Measurements from ENCODE around the gene YTHDF1. TPM values are rescaled to one million over a fixed set of nuclear protein-coding genes. Genes with fewer than 3 reads are reported as not detected.

The YTHDF1 gene
- total RNA-seq, 1 experiment from 2014 or later: 85.4 TPM

DNA sequence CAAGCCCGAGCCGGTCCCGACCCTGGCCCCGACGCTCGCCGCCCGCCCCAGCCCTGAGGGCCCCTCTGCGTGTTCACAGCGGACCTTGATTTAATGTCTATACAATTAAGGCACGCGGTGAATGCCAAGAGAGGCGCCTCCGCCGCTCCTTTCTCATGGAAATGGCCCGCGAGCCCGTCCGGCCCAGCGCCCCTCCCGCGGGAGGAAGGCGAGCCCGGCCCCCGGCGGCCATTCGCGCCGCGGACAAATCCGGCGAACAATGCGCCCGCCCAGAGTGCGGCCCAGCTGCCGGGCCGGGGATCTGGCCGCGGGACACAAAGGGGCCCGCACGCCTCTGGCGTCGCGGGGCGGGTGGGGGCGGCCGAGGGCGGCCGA, 37.5 kb downstream of the YTHDF1 start:
- TF ChIP-seq, protein P1, sequence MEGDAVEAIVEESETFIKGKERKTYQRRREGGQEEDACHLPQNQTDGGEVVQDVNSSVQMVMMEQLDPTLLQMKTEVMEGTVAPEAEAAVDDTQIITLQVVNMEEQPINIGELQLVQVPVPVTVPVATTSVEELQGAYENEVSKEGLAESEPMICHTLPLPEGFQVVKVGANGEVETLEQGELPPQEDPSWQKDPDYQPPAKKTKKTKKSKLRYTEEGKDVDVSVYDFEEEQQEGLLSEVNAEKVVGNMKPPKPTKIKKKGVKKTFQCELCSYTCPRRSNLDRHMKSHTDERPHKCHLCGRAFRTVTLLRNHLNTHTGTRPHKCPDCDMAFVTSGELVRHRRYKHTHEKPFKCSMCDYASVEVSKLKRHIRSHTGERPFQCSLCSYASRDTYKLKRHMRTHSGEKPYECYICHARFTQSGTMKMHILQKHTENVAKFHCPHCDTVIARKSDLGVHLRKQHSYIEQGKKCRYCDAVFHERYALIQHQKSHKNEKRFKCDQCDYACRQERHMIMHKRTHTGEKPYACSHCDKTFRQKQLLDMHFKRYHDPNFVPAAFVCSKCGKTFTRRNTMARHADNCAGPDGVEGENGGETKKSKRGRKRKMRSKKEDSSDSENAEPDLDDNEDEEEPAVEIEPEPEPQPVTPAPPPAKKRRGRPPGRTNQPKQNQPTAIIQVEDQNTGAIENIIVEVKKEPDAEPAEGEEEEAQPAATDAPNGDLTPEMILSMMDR (conservative IDR thresholded peaks at IDR 0.05): no peak
- no peak overlapping the region for H2AK5ac ChIP-seq (ENCODE audit: insufficient read length, low read length)
- H3K9me3 ChIP-seq (ENCODE audit: control insufficient read depth, low read depth, low read length): no peaks in the 10 kb centered on the region
- no peak overlapping the region for H2BK120ac ChIP-seq (ENCODE audit: low read depth, low read length, poor library complexity, severe bottlenecking)
- no peak overlapping the region for H2BK12ac ChIP-seq (ENCODE audit: insufficient read length, low read depth, low read length)
- no peak overlapping the region for H3K4ac ChIP-seq (ENCODE audit: low read depth, low read length)
- no peak overlapping the region for H4K8ac ChIP-seq (replicated peaks; ENCODE audit: insufficient read length, low read depth, low read length)
- no peaks in the 10 kb centered on the region for H3K79me2 ChIP-seq (ENCODE audit: insufficient read depth, low read length)
- H3K79me1 ChIP-seq (ENCODE audit: insufficient read depth, low read depth, low read length, poor library complexity, severe bottlenecking): no peaks in the 10 kb centered on the region
- no peak overlapping the region for H2BK5ac ChIP-seq (ENCODE audit: insufficient read length, low read length)
- peak overlapping the region; percentile 54 for H3K4me2 ChIP-seq (ENCODE audit: insufficient read depth, insufficient read length, low read length)
- peak overlapping the region; percentile 74 to 78 for H3K4me3 Mint-ChIP-seq
- H4K20me1 ChIP-seq (ENCODE audit: control insufficient read depth, insufficient read depth, insufficient read length): no peaks in the 10 kb centered on the region
- H3K36me3 Mint-ChIP-seq (ENCODE audit: insufficient read depth in 1 of 3, low read depth in 3 of 3): peaks cover 0 to 1% (median 0%) of the 10 kb centered on the region in 3 experiments; a peak in 2 of 7 replicates
- no peak overlapping the region for H2BK20ac ChIP-seq (ENCODE audit: low read depth, low read length, poor library complexity, severe bottlenecking)
- H3K4me1 ChIP-seq (ENCODE audit: insufficient read depth, low read length): no peaks in the 10 kb centered on the region
- H3K23me2 ChIP-seq (ENCODE audit: insufficient read length, low read depth, low read length, poor library complexity, severe bottlenecking): peaks cover 8% of the 10 kb centered on the region
- H3T11ph ChIP-seq (ENCODE audit: low read length): no peak overlapping the region
- H2AFZ ChIP-seq (ENCODE audit: low read length): no peak overlapping the region
- no peak overlapping the region for H4K5ac ChIP-seq (ENCODE audit: insufficient read length, low read depth, low read length)
- DNase-seq: peak; percentile 80
- WGBS (ENCODE audit: extremely low coverage, insufficient read length, low lambda C conversion rate): no CpG with 5 or more reads among the region's 49 CpGs
- H2BK15ac ChIP-seq (ENCODE audit: low read depth, low read length): no peak overlapping the region
- H3K27ac Mint-ChIP-seq: no peak overlapping the region
- H3K4me1 Mint-ChIP-seq: peaks cover 18 to 42% of the 10 kb centered on the region in 2 experiments
- peaks cover 27% of the 10 kb centered on the region; the same call in 1 of the 2 replicates for H3K27me3 ChIP-seq (ENCODE audit: insufficient read depth, low read length)
- H3K56ac ChIP-seq (ENCODE audit: insufficient read length, low read depth, low read length): no peak overlapping the region
- no peak overlapping the region for H3K18ac ChIP-seq (ENCODE audit: insufficient read length, low read depth, low read length)
- peak overlapping the region; percentile 12; the same call in 1 of the 2 replicates for H3K14ac ChIP-seq (ENCODE audit: insufficient read depth, low read length)
- H3K27me3 Mint-ChIP-seq (ENCODE audit: low read depth): peaks cover 55% of the 10 kb centered on the region
- H4K91ac ChIP-seq (ENCODE audit: insufficient read length, low read depth, low read length): no peak overlapping the region
- no peak overlapping the region for H3K23ac ChIP-seq (ENCODE audit: insufficient read length, low read depth, low read length)
- H3K9me3 Mint-ChIP-seq: no peaks in the 10 kb centered on the region
- no peak overlapping the region for H3K9ac ChIP-seq (ENCODE audit: extremely low read depth, insufficient read length, low read length)
- H3K27ac ChIP-seq (ENCODE audit: insufficient read length, low read depth, low read length): no peak overlapping the region
